ENCODE measurements around the gene C2.
"Not testable (repeated sequence)": the region's sequence is repeated elsewhere in the genome, so short reads cannot be mapped to it uniquely, and the experiment has no call there.

DNA sequence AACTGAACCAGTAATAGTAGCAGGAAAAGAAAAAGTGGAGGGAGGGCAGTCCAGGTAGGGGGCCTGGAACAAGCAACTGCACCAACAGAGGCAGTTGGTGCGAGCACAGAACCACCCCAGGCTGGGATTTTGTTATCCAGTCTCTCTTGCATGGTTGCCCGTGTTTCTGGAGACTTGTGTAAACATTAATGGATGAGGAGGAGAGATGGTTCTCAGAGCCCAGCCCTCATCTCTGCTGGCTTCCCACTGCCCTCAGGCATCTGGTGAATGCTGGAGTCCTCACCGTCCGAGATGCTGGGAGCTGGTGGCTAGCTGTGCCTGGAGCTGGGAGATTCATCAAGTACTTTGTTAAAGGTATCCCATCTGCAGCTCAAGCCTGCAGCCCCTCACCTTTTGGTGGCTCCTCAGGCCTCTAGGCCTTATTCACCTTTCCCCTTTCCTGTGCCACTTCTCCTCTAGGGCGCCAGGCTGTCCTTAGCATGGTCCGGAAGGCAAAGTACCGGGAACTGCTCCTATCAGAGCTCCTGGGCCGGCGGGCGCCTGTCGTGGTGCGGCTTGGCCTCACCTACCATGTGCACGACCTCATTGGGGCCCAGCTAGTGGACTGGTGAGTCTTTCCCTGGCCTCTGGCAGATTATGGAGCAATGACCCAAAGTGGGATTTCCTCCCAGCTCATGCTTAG is 52.8 kb downstream of the C2 start:
- TF ChIP-seq, protein P1, sequence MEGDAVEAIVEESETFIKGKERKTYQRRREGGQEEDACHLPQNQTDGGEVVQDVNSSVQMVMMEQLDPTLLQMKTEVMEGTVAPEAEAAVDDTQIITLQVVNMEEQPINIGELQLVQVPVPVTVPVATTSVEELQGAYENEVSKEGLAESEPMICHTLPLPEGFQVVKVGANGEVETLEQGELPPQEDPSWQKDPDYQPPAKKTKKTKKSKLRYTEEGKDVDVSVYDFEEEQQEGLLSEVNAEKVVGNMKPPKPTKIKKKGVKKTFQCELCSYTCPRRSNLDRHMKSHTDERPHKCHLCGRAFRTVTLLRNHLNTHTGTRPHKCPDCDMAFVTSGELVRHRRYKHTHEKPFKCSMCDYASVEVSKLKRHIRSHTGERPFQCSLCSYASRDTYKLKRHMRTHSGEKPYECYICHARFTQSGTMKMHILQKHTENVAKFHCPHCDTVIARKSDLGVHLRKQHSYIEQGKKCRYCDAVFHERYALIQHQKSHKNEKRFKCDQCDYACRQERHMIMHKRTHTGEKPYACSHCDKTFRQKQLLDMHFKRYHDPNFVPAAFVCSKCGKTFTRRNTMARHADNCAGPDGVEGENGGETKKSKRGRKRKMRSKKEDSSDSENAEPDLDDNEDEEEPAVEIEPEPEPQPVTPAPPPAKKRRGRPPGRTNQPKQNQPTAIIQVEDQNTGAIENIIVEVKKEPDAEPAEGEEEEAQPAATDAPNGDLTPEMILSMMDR (IDR thresholded peaks at IDR 0.05) = not testable (repeated sequence)
- not testable (repeated sequence) for TF ChIP-seq ZFX (IDR thresholded peaks at IDR 0.05; ENCODE audit: borderline replicate concordance)
